ENCODE measurements around the gene TPRX1. TPM values are rescaled to one million over a fixed set of nuclear protein-coding genes. Genes with fewer than 3 reads are reported as not detected.

Gene TPRX1
- total RNA-seq, 1 donor from 2014 or later, result not detected

DNA sequence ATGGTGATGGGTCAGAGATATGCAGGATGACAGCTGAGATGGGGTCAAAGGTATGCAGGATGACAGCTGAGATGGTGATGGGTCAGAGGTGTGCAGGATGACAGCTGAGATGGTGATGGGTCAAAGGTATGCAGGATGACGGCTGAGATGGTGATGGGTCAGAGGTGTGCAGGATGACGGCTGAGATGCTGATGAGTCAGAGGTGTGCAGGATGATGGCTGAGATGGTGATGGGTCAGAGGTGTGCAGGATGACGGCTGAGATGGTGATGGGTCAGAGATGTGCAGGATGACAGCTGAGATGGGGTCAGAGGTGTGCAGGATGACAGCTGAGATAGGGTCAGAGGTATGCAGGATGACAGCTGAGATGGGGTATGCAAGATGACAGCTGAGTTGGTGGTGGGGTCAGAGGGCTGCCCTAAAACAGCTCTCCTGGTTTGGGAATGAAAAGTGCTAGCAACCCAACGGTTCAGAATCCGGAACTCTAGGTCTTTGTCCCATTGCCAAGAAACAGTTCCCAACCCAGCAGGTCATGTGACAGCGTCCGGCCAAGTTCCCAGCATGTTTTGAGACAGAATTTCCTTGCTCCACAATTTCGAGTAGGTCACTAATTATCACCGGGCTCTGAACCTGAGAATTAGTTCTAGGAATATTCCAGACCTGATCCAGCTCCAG is 22.6 kb downstream of the TPRX1 start:
- H3K27ac Mint-ChIP-seq (ENCODE audit: unreplicated experiment), result peak overlapping the region; percentile 57
- no peak for DNase-seq

DNA sequence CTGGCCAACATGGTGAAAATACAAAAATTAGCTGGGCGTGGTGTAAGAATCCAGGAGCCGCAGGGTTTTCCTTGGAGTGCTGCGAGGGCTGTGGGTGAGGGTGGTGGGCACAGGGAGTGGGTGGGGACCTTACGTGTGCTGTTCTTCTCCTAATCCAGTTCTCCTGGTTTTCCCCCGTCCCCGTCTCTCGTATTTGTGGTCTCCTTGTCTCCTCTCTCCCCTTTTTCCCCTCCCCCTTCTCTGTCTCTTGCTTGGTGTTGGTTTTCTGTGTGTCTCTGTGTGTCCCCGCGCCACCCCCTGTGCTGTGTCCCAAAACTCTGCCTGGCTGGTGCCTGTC is 24.2 kb downstream of the TPRX1 start:
- Mint-ChIP-seq H3K4me1 (ENCODE audit: low read depth, unreplicated experiment) (peaks cover 10% of the 10 kb centered on the region), H3K27me3 (ENCODE audit: unreplicated experiment) (peaks cover 8% of the 10 kb centered on the region), H3K36me3 (ENCODE audit: unreplicated experiment) (peaks cover 5% of the 10 kb centered on the region), H3K4me3 (ENCODE audit: unreplicated experiment) (peak overlapping the region; percentile 96), H3K9me3 (ENCODE audit: unreplicated experiment) (peaks cover 9% of the 10 kb centered on the region), H3K27ac (ENCODE audit: unreplicated experiment) (peak overlapping the region; percentile 79)
- TF ChIP-seq, protein P1, sequence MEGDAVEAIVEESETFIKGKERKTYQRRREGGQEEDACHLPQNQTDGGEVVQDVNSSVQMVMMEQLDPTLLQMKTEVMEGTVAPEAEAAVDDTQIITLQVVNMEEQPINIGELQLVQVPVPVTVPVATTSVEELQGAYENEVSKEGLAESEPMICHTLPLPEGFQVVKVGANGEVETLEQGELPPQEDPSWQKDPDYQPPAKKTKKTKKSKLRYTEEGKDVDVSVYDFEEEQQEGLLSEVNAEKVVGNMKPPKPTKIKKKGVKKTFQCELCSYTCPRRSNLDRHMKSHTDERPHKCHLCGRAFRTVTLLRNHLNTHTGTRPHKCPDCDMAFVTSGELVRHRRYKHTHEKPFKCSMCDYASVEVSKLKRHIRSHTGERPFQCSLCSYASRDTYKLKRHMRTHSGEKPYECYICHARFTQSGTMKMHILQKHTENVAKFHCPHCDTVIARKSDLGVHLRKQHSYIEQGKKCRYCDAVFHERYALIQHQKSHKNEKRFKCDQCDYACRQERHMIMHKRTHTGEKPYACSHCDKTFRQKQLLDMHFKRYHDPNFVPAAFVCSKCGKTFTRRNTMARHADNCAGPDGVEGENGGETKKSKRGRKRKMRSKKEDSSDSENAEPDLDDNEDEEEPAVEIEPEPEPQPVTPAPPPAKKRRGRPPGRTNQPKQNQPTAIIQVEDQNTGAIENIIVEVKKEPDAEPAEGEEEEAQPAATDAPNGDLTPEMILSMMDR (IDR thresholded peaks at IDR 0.05; ENCODE audit: partially characterized antibody, unreplicated experiment), result no peak
- no peak for DNase-seq

More for the DNA sequence above, 22.6 kb downstream of the TPRX1 start:
- H3K9me3 Mint-ChIP-seq (ENCODE audit: unreplicated experiment), result peaks cover 9% of the 10 kb centered on the region
- peaks cover 5% of the 10 kb centered on the region for H3K36me3 Mint-ChIP-seq (ENCODE audit: unreplicated experiment)
- H3K27me3 Mint-ChIP-seq (ENCODE audit: unreplicated experiment), result peaks cover 8% of the 10 kb centered on the region
- TF ChIP-seq, protein P1 (IDR thresholded peaks at IDR 0.05; ENCODE audit: partially characterized antibody, unreplicated experiment), result no peak
- peak overlapping the region; percentile 65 for H3K4me3 Mint-ChIP-seq (ENCODE audit: unreplicated experiment)
- peaks cover 10% of the 10 kb centered on the region for H3K4me1 Mint-ChIP-seq (ENCODE audit: low read depth, unreplicated experiment)

DNA sequence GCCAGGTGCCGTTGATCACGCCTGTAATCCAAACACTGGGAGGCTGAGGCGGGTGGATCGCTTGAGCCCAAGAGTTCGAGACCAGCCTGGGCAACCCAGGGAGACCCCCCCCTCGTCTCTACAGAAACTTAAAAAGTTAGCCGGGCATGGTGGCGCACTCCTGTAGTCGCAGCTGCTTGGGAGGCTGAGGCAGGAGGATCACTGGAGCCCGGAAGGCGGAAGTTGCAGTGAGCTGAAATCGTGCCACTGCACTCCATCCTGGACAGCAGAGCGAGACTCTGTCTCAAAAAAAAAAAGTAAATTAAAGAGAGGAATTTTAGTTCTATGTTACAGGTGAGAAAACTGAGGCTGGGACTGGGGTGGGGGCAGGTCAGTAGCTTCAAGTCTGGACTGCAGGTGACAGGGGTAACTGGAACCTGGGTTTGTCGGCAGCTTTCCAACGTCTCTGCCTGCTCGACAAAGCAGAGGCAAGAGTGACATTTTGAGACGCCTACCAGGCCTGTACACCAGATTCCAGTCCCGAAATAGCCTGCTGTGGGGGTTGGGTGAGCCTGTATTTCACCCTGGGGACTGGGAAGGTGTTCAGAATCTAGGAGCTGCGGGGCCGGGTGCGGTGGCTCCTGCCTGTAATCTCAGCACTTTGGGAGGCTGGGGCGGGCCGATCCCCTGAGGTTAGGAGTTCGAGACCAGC is 24.7 kb downstream of the TPRX1 start:
- H3K27me3 Mint-ChIP-seq (ENCODE audit: unreplicated experiment), result peaks cover 8% of the 10 kb centered on the region
- peaks cover 10% of the 10 kb centered on the region for H3K4me1 Mint-ChIP-seq (ENCODE audit: low read depth, unreplicated experiment)
- TF ChIP-seq, protein P1 (IDR thresholded peaks at IDR 0.05; ENCODE audit: partially characterized antibody, unreplicated experiment), result no peak
- no peak for DNase-seq
- H3K36me3 Mint-ChIP-seq (ENCODE audit: unreplicated experiment), result peaks cover 5% of the 10 kb centered on the region
- peak overlapping the region; percentile 96 for H3K4me3 Mint-ChIP-seq (ENCODE audit: unreplicated experiment)
- H3K27ac Mint-ChIP-seq (ENCODE audit: unreplicated experiment), result peak overlapping the region; percentile 91
- H3K9me3 Mint-ChIP-seq (ENCODE audit: unreplicated experiment), result peaks cover 9% of the 10 kb centered on the region

DNA sequence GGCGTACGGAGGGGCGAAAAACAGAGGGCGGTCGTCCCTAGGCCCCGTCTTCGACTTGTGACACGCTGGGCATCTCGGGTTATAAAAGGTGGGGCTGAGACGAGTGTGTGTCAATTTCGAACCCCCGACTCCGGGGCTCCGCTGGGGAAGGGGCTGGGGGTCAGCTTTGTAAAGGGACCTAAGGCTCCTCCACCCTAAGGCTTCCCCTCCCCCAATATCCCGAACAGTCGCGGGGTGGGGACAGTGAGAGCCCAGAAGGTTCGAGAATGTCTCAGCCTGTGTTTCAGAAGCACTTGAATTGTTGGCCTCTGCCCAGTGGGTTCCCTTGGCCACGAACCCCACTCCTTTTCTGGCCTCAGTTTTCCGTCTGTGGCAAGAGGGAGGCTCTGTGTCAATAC is 25.4 kb downstream of the TPRX1 start:
- DNase-seq, result no peak
- H3K4me1 Mint-ChIP-seq (ENCODE audit: low read depth, unreplicated experiment), result peaks cover 10% of the 10 kb centered on the region
- H3K27ac Mint-ChIP-seq (ENCODE audit: unreplicated experiment), result peak overlapping the region; percentile 91
- H3K36me3 Mint-ChIP-seq (ENCODE audit: unreplicated experiment), result no peaks in the 10 kb centered on the region
- H3K4me3 Mint-ChIP-seq (ENCODE audit: unreplicated experiment), result peak overlapping the region; percentile 96
- peaks cover 5% of the 10 kb centered on the region for H3K27me3 Mint-ChIP-seq (ENCODE audit: unreplicated experiment)
- peaks cover 5% of the 10 kb centered on the region for H3K9me3 Mint-ChIP-seq (ENCODE audit: unreplicated experiment)
- TF ChIP-seq, protein P1 (IDR thresholded peaks at IDR 0.05; ENCODE audit: partially characterized antibody, unreplicated experiment), result no peak

Data from glutamatergic neuron (in vitro differentiated cells).